H1 (cell line): Measurements from ENCODE around the gene BBC3. TPM values are rescaled to one million over a fixed set of nuclear protein-coding genes. Genes with fewer than 3 reads are reported as not detected.

Source experiments
- CEBPB ChIP-seq: IDR thresholded peaks from 2 replicates; pipeline ENCODE4 v1.6.1; 2012; ENCODE audit warnings: low read depth, low read length
- GABPA ChIP-seq: IDR thresholded peaks from 2 replicates; pipeline ENCODE4 v1.6.1; 2011; ENCODE audit warnings: mild to moderate bottlenecking, low read length, moderate library complexity, borderline replicate concordance; ENCODE audit not compliant: insufficient read depth
- RXRA ChIP-seq: IDR thresholded peaks from 2 replicates; pipeline ENCODE4 v1.6.1; 2011; ENCODE audit warnings: low read depth, mild to moderate bottlenecking, low read length, moderate library complexity; ENCODE audit not compliant: insufficient read depth
- SUZ12 ChIP-seq: fragments of 200-600 bp; sonication (generic); IDR thresholded peaks from 2 replicates; pipeline ENCODE4 v1.6.1; 2012; ENCODE audit warnings: mild to moderate bottlenecking, inconsistent platforms, low read length, moderate library complexity, mixed read lengths
- polyA plus RNA-seq, 7 experiments: library from polyadenylated mRNA; depleted of rRNA in 3 of 7; stranded (reverse) in 5 of 7; unstranded in 2 of 7; fragments of >200 nt in 5 of 7; fragments of 200-250 nt in 2 of 7; gene quantifications; 1 replicate in 5 of 7; 2 replicates in 1 of 7; 4 replicates in 1 of 7; pipeline versions ENCODE4 v1.2.1 to v1.2.3, GENCODE V29; 2011 to 2013; ENCODE audit warnings: missing spikeins in 2 of 7, mixed read lengths in 2 of 7
- total RNA-seq: library from RNA; stranded (reverse); fragmentation: NEBNext Ultra II Directional; extraction: Animal tissue kit (Norgen Biotek cat#: 25700); gene quantifications from 2 replicates; pipeline ENCODE4 v1.2.1, GENCODE V29; 2021
- TF ChIP-seq, protein P1 (sequence below): IDR thresholded peaks from 2 replicates; pipeline ENCODE4 v1.6.1; 2012; ENCODE audit warnings: inconsistent platforms

BBC3 gene
- total and polyA plus RNA-seq, 2 of the 8 experiments (the other 6 are each of a cell fraction or from before 2014, with no cell fraction given) = 13.2 to 21.6 TPM

DNA sequence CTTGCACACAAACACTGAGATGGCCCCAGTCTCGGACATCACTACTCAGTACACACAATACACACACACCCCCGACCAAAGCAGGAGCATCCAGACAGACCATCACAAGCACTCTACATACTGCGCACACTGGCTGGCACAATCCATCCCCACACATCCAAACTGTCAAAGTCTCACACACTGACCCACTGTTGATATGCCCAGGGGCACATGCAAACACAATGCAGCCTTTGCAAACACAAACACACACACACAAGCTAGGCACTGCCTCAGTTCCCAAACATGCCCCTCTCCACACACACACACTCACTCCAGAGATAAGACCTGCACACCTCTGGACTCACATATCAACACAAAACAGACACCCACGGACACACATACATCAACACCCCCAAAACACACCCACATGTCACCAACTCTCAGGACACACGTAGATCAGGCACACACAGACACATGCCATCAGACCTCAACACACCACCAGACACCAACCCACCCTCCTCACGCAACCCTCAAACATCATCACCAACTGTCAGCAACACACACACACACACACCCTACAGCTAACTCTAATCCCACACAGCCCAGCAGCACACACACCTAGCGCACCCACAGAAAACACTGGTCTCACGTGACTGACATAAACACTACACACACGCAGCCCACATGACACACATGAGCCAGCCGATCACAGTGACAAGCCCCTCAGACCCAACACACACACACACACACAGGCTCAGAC, 1.9 kb downstream of the BBC3 start (continued):
- TF ChIP-seq, protein P1, sequence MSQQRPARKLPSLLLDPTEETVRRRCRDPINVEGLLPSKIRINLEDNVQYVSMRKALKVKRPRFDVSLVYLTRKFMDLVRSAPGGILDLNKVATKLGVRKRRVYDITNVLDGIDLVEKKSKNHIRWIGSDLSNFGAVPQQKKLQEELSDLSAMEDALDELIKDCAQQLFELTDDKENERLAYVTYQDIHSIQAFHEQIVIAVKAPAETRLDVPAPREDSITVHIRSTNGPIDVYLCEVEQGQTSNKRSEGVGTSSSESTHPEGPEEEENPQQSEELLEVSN = no peak
- no peak for TF ChIP-seq CEBPB
- TF ChIP-seq SUZ12 = no peak
- no peak for TF ChIP-seq RXRA
- no peak for TF ChIP-seq GABPA
